ENCODE data around the gene TM9SF1. TPM values are rescaled to one million over a fixed set of nuclear protein-coding genes. Genes with fewer than 3 reads are reported as not detected.
A peak's percentile ranks its signal among the peaks of the same experiment; 100 is the strongest.
"Not testable (repeated sequence)": the region's sequence is repeated elsewhere in the genome, so short reads cannot be mapped to it uniquely, and the experiment has no call there.

TM9SF1 gene
- total and polyA plus RNA-seq, 7 donors: 7.9 to 37.2 (median 33.5) TPM

DNA sequence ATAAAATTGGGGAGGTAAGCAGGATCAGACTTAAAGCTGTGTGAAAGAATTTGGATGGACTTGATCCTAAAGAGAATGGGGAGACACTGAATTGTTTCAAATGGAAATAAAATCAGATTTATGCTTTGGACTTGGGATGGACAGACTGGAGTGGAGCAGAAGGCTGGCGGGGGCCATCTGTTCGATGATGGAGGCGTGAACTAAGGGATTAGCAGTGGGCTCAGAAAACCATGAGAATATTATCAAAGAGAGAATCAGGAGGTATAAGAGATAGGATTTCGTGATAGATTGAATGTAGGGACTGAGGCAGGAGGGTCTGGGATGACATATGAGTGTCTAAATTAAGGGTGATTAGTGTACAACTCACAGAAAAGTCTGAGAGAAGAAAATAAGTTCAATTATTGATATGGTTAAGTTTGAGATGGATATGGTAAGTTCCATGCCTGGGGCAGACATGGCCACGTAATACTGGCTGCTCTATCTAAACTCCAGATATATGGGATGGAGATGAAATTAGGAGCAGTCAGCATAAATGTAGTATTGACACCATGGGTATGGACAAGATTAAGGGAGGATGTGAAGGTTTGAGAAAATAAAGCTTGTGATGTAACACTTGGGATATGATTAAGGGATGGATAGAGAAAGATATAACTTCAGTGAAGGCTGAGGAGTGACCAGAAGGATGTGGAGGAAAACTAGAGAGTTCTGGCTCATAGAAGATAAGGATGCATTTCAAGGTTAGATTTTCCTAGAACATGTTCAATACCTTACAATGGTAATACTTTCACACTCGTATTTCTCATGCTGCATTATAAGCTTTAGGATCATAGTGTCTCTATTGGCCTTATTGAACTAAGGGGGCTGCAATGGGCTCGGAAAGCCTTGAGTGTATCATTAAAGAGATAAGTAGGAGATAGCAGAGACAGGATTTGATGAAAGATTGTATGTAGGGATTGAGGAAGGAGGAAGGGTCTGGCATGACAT is 9.2 kb upstream of the TM9SF1 start:
- 95 to 96% methylated on average over 7 of the region's 7 CpGs for WGBS, 2 donors
- Histone ChIP-seq H3K4me3 (no peak overlapping the region), H3K36me3 (peaks cover 0 to 79% (median 14%) of the 10 kb centered on the region in 4 donors), H3K27ac (no peak overlapping the region), H3K4me1 (no peaks in the 10 kb centered on the region), H3K9me3 (no peaks in the 10 kb centered on the region), H3K27me3 (no peaks in the 10 kb centered on the region)
- intact Hi-C loops (cut with DNase I): no loop called here
- TF ChIP-seq POLR2AphosphoS5 (IDR thresholded peaks at IDR 0.05) (no peak), POLR2A (IDR thresholded peaks at IDR 0.05) (no peak), CTCF (IDR thresholded peaks at IDR 0.05) (no peak), EP300 (IDR thresholded peaks at IDR 0.05) (no peak)
- peak; percentile 9 for DNase-seq

- 96 to 98% methylated on average over 16 of the region's 16 CpGs for WGBS, 2 donors
These were observed 8.1 kb upstream of the TM9SF1 start for GRCh38 chr14:24203249-24203886.

GRCh38 chr14:24202538-24202937 is 7.3 kb upstream of the TM9SF1 start:
- H3K27me3 ChIP-seq; H3K4me3 ChIP-seq; H3K9me3 ChIP-seq; H3K27ac ChIP-seq; H3K4me1 ChIP-seq; intact Hi-C loops (cut with DNase I): not testable (repeated sequence)
- H3K36me3 ChIP-seq: peaks cover 0 to 60% (median 8%) of the 10 kb centered on the region in 4 donors
- DNase-seq: peak; percentile 3
- WGBS, 2 donors: 95 to 96% methylated on average over 8 of the region's 8 CpGs

More at GRCh38 chr14:24203249-24203886, 8.1 kb upstream of the TM9SF1 start:
- H3K27ac ChIP-seq; H3K4me3 ChIP-seq; H3K27me3 ChIP-seq; intact Hi-C loops (cut with DNase I); H3K9me3 ChIP-seq; H3K4me1 ChIP-seq: not testable (repeated sequence)
- peaks cover 0 to 68% (median 11%) of the 10 kb centered on the region in 4 donors for H3K36me3 ChIP-seq
- peak; percentile 40 for DNase-seq

- peaks cover 0 to 30% (median 3%) of the 10 kb centered on the region in 4 donors for H3K36me3 ChIP-seq
- intact Hi-C loops (cut with DNase I): no loop called here
These were observed 3.7 kb upstream of the TM9SF1 start for GRCh38 chr14:24198814-24199524.

GRCh38 chr14:24197056-24197450 is 1.8 kb upstream of the TM9SF1 start:
- H3K4me1 ChIP-seq: peaks cover 0 to 31% (median 26%) of the 10 kb centered on the region in 4 donors
- H3K27ac ChIP-seq: no peak overlapping the region
- H3K27me3 ChIP-seq: no peaks in the 10 kb centered on the region
- DNase-seq: no peak
- no peaks in the 10 kb centered on the region for H3K9me3 ChIP-seq
- peaks cover 0 to 29% (median 15%) of the 10 kb centered on the region in 4 donors for H3K36me3 ChIP-seq
- H3K4me3 ChIP-seq: no peak overlapping the region
- intact Hi-C loops (cut with DNase I): no loop called here
- TF ChIP-seq EP300 (IDR thresholded peaks at IDR 0.05) (no peak), CTCF (IDR thresholded peaks at IDR 0.05) (no peak), POLR2A (IDR thresholded peaks at IDR 0.05) (no peak), POLR2AphosphoS5 (IDR thresholded peaks at IDR 0.05) (no peak)
- WGBS, 2 donors: 78 to 94% methylated on average over 2 of the region's 2 CpGs

More at GRCh38 chr14:24198814-24199524, 3.7 kb upstream of the TM9SF1 start:
- WGBS, 2 donors: 72 to 80% methylated on average over 7 of the region's 7 CpGs
- TF ChIP-seq CTCF (IDR thresholded peaks at IDR 0.05): no peak
- TF ChIP-seq POLR2AphosphoS5 (IDR thresholded peaks at IDR 0.05): no peak
- no peak for TF ChIP-seq EP300 (IDR thresholded peaks at IDR 0.05)
- no peak for TF ChIP-seq POLR2A (IDR thresholded peaks at IDR 0.05)
- H3K27me3 ChIP-seq: no peaks in the 10 kb centered on the region
- no peaks in the 10 kb centered on the region for H3K9me3 ChIP-seq
- no peak overlapping the region for H3K27ac ChIP-seq
- H3K4me1 ChIP-seq: peaks cover 0 to 29% (median 25%) of the 10 kb centered on the region in 4 donors
- peak; percentile 20 for DNase-seq
- no peak overlapping the region for H3K4me3 ChIP-seq

Data from sigmoid colon (tissue), 7 donors.